K562 (cell line): Measurements from ENCODE around the gene RREB1. TPM values are rescaled to one million over a fixed set of nuclear protein-coding genes. Genes with fewer than 3 reads are reported as not detected.

Experiments
- ATAC-seq: fragments of 200-7000 bp; cut with Tn5 transposase; 3 replicates; pipeline ENCODE4 v1.9.1; 2020; ENCODE audit warnings: moderate library complexity
- BruUV-seq: library from RNA; stranded (reverse); fragments of 400-500 nt; replicated peaks from 2 replicates; lab custom pipeline; 2021; lab: Mats Ljungman, UMichigan
- CTCF ChIA-PET: fragments of 300-600 bp; formaldehyde crosslinking; extraction: SDS; loops from one replicate; lab custom pipeline; 2021; ENCODE audit warnings: low intra/inter-chr PET ratio; lab: Yijun Ruan, JAX
- POLR2A ChIA-PET: fragments of 300-600, 350-650 bp; sonication (Branson Sonifier 250); formaldehyde crosslinking; extraction: SDS; loops from one replicate; lab custom pipeline; 2021; ENCODE audit warnings: antibody characterized with exemption, inconsistent platforms; lab: Yijun Ruan, JAX
- DNase-seq, 4 experiments: peaks; one replicate each; pipeline versions ENCODE4 v3.0.0 to v3.0.0-alpha.2; 2011 to 2018; ENCODE audit warnings: low spot score in 3 of 4, mixed read lengths in 3 of 4; ENCODE audit errors: extremely low read depth in 1 of 4
- FAIRE-seq: peaks from 2 replicates; lab custom pipeline; 2011; peaks lifted over from hg19 to GRCh38; lab: Jason Lieb, UNC
- H2AFZ ChIP-seq: 2 replicates; pipeline ENCODE4 v1.6.0; 2011; ENCODE audit warnings: low read depth, low read length, control low read depth, inconsistent platforms
- H3K27ac ChIP-seq: fragments of 200-600 bp; 3 replicates; pipeline ENCODE4 v1.8.0; 2011; ENCODE audit warnings: low read depth, mild to moderate bottlenecking, control low read depth, inconsistent platforms, low read length, moderate library complexity, mixed read lengths; ENCODE audit errors: extremely low read depth
- H3K27me3 ChIP-seq, 2 experiments: fragments of 300-600 bp in 1 of 2; 2 replicates in 1 of 2; 3 replicates in 1 of 2; pipeline versions ENCODE4 v1.6.0 to v1.8.0; 2011; ENCODE audit warnings: inconsistent platforms in 2 of 2, low read length in 2 of 2, mild to moderate bottlenecking in 1 of 2, mixed read lengths in 1 of 2, moderate library complexity in 1 of 2; ENCODE audit not compliant: control insufficient read depth in 2 of 2, insufficient read depth in 2 of 2
- H3K36me3 ChIP-seq: fragments of 300-600 bp; 3 replicates; pipeline ENCODE4 v1.8.0; 2011; ENCODE audit warnings: mild to moderate bottlenecking, low read length, inconsistent platforms; ENCODE audit not compliant: control insufficient read depth, insufficient read depth
- H3K4me1 ChIP-seq, 2 experiments: fragments of 200-600 bp in 1 of 2; replicated peaks in 1 of 2; 2 replicates in 1 of 2; 3 replicates in 1 of 2; pipeline versions ENCODE4 v1.5.1 to v1.8.0; 2011; ENCODE audit warnings: inconsistent platforms in 2 of 2, low read length in 2 of 2, mild to moderate bottlenecking in 1 of 2, mixed read lengths in 1 of 2, moderate library complexity in 1 of 2; ENCODE audit not compliant: control insufficient read depth in 2 of 2, insufficient read depth in 2 of 2
- H3K4me2 ChIP-seq: 2 replicates; pipeline ENCODE4 v1.6.1; 2011; ENCODE audit warnings: low read length, control low read depth, inconsistent platforms, mixed read lengths; ENCODE audit not compliant: insufficient read depth
- H3K4me3 ChIP-seq: fragments of 200-600 bp; sonication (generic), shearing (Covaris generic); 2 replicates; pipeline ENCODE4 v1.5.1; 2016; ENCODE audit warnings: control low read depth, inconsistent platforms
- H3K79me2 ChIP-seq: fragments of 200-600 bp; 3 replicates; pipeline ENCODE4 v1.8.0; 2011; ENCODE audit warnings: low read length, inconsistent platforms; ENCODE audit not compliant: control insufficient read depth, insufficient read depth
- H3K9ac ChIP-seq, 2 experiments: 2 replicates each; pipeline versions ENCODE4 v1.6.0 to v1.6.1; 2011; ENCODE audit warnings: low read depth in 2 of 2, low read length in 2 of 2, control low read depth in 1 of 2, inconsistent platforms in 1 of 2, mild to moderate bottlenecking in 1 of 2, mixed read lengths in 1 of 2; ENCODE audit not compliant: insufficient read depth in 1 of 2
- H3K9me1 ChIP-seq: one replicate; pipeline ENCODE4 v1.6.0; 2011; ENCODE audit warnings: inconsistent platforms, mild to moderate bottlenecking, low read length, moderate library complexity; ENCODE audit not compliant: control insufficient read depth, insufficient read depth
- H3K9me3 ChIP-seq: replicated peaks from 2 replicates; pipeline ENCODE4 v1.5.1; 2011; ENCODE audit warnings: low read depth, low read length, inconsistent platforms; ENCODE audit not compliant: control insufficient read depth, insufficient read depth
- H4K20me1 ChIP-seq: replicated peaks from 2 replicates; pipeline ENCODE4 v1.6.1; 2011; ENCODE audit warnings: low read length, inconsistent platforms, mixed read lengths; ENCODE audit not compliant: control insufficient read depth, insufficient read depth
- MEIS2 ChIP-seq: fragments of 450-650 bp; IDR thresholded peaks from 2 replicates; pipeline ENCODE4 v1.6.1; 2014; ENCODE audit warnings: mild to moderate bottlenecking; ENCODE audit not compliant: partially characterized antibody
- PBX2 ChIP-seq, 2 experiments: IDR thresholded peaks in 1 of 2; conservative IDR thresholded peaks in 1 of 2; 2 replicates each; pipeline ENCODE4 v1.6.1; 2016; ENCODE audit warnings: low read depth in 2 of 2, mild to moderate bottlenecking in 1 of 2, missing compliant biosample characterization in 1 of 2, missing genetic modification characterization in 1 of 2, moderate library complexity in 1 of 2
- ZBED1 ChIP-seq: IDR thresholded peaks from 2 replicates; pipeline ENCODE4 v1.6.1; 2014
- WGBS: fragments of 100-300 bp; shearing (Covaris generic); methylation state at CpG from one replicate; pipeline ENCODE4 v1.1.6; 2016; ENCODE audit warnings: low coverage, mixed read lengths; ENCODE audit not compliant: insufficient coverage; ENCODE audit errors: missing lambda C conversion rate; 5-methylcytosine and 5-hydroxymethylcytosine counted together
- in situ Hi-C: fragments of 300-500 bp; cut with MboI; formaldehyde crosslinking; loops from 4 replicates; pipeline ENCODE4 v1.15.0; 2018; ENCODE audit warnings: inconsistent platforms, mixed read lengths
- intact Hi-C: fragments of 100-400 bp; cut with micrococcal nuclease; formaldehyde crosslinking; loops from 2 replicates; pipeline ENCODE4 v1.14.2; 2022
- polyA plus RNA-seq, 8 experiments: library from polyadenylated mRNA; depleted of rRNA in 4 of 8; stranded (reverse) in 5 of 8; unstranded in 3 of 8; fragments of >200 nt; fragmentation: Nextera tagmentation in 2 of 8; fragmentation: Illumina TruSeq in 1 of 8; extraction: Ambion mirVana in 2 of 8; extraction: Trizol in 1 of 8; gene quantifications; 2 replicates each; pipeline versions ENCODE4 v1.2.1 to v1.2.3, GENCODE V29; 2011 to 2014; ENCODE audit warnings: inconsistent platforms in 1 of 8, missing spikeins in 1 of 8
- total RNA-seq, 7 experiments: library from RNA; depleted of rRNA in 6 of 7; stranded (reverse); fragments of >200 nt in 6 of 7; fragmentation: Illumina TruSeq in 2 of 7; extraction: Trizol in 2 of 7; gene quantifications; 2 replicates each; pipeline versions ENCODE4 v1.2.1 to v1.2.3, GENCODE V29; 2011 to 2021; ENCODE audit warnings: low replicate concordance in 1 of 7
- TF ChIP-seq, protein P1 (sequence below): fragments of 450-650 bp; IDR thresholded peaks from 2 replicates; pipeline ENCODE4 v1.6.1; 2018; ENCODE audit not compliant: partially characterized antibody

The RREB1 gene
- total and polyA plus RNA-seq, 9 of the 15 experiments (the other 6 are each of a cell fraction or from before 2014, with no cell fraction given) = 3.3 to 64.2 (median 19.3) TPM

GRCh38 chr6:7124114-7124513 lies 16.4 kb downstream of the RREB1 start:
- Histone ChIP-seq H3K4me2 (no peak overlapping the region), H3K9me3 (no peaks in the 10 kb centered on the region), H2AFZ (no peak overlapping the region), H3K9me1 (peaks cover 2% of the 10 kb centered on the region), H3K27ac (no peak overlapping the region), H3K4me1 (peaks cover 16 to 24% of the 10 kb centered on the region in 2 experiments; a peak in 4 of 5 replicates), H3K27me3 (no peaks in the 10 kb centered on the region), H3K79me2 (peaks cover 98% of the 10 kb centered on the region), H3K9ac (peak overlapping the region in 1 of 2 experiments; percentile 31; a peak in 1 of 4 replicates), H3K36me3 (peaks cover 64% of the 10 kb centered on the region), H4K20me1 (peaks cover 4% of the 10 kb centered on the region), H3K4me3 (no peak overlapping the region)
- CTCF ChIA-PET = no interaction called here
- FAIRE-seq = no peak
- TF ChIP-seq, protein P1, sequence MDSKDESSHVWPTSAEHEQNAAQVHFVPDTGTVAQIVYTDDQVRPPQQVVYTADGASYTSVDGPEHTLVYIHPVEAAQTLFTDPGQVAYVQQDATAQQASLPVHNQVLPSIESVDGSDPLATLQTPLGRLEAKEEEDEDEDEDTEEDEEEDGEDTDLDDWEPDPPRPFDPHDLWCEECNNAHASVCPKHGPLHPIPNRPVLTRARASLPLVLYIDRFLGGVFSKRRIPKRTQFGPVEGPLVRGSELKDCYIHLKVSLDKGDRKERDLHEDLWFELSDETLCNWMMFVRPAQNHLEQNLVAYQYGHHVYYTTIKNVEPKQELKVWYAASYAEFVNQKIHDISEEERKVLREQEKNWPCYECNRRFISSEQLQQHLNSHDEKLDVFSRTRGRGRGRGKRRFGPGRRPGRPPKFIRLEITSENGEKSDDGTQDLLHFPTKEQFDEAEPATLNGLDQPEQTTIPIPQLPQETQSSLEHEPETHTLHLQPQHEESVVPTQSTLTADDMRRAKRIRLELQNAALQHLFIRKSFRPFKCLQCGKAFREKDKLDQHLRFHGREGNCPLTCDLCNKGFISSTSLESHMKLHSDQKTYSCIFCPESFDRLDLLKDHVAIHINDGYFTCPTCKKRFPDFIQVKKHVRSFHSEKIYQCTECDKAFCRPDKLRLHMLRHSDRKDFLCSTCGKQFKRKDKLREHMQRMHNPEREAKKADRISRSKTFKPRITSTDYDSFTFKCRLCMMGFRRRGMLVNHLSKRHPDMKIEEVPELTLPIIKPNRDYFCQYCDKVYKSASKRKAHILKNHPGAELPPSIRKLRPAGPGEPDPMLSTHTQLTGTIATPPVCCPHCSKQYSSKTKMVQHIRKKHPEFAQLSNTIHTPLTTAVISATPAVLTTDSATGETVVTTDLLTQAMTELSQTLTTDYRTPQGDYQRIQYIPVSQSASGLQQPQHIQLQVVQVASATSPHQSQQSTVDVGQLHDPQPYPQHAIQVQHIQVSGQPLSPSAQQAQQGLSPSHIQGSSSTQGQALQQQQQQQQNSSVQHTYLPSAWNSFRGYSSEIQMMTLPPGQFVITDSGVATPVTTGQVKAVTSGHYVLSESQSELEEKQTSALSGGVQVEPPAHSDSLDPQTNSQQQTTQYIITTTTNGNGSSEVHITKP = peak; percentile 13
- TF ChIP-seq MEIS2 (peak; percentile 33), ZBED1 (no peak), PBX2 (CRISPR knock-in tag; IDR thresholded peaks at IDR 0.05; ENCODE audit: low read depth) (no peak), PBX2 (tag; conservative IDR thresholded peaks at IDR 0.05; ENCODE audit: low read depth) (peak; percentile 28; the same call in 1 of the 2 replicates)
- POLR2A ChIA-PET = interaction anchor here (1.0 to 2.0 kb wide), 4 partner anchors 11 to 25 kb away, joined by 3 to 9 read pairs (median 4); no protein-coding TSS in a partner anchor
- BruUV-seq = no TSS peak
- intact Hi-C loops (no loop called here), in situ Hi-C loops (no loop called here)
- DNase-seq = no peak
- no peak for ATAC-seq
- 81% methylated on average over 4 of the region's 4 CpGs for WGBS
